HG02885 (cell line): ENCODE measurements around the gene PRCC.

Experiments
- ATAC-seq: cut with Tn5 transposase; IDR thresholded peaks from one replicate; pipeline ENCODE4 v1.9.1; 2021; ENCODE audit warnings: mild to moderate bottlenecking; ENCODE audit not compliant: unreplicated experiment, poor library complexity

The PRCC gene

DNA sequence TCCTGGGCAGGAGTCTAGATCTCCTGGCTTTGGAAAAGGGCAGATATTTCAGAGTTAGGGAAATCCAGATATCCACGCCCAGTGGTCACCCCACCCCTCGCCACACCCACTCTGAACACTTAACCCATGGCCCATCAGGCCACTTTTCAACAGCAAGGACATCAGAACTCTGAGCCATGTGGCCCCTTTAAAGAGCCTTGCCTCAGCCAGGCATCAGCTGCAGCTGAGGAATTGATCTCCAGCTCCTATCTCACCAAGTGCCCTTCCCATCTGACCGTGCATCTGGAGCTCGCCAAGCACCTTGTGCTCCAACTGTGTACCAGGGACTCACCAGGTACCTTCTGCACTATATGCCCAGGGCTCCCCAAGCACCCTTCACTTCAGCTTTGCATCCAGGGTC, 69.6 kb downstream of the PRCC start:
- ATAC-seq: no peak

DNA sequence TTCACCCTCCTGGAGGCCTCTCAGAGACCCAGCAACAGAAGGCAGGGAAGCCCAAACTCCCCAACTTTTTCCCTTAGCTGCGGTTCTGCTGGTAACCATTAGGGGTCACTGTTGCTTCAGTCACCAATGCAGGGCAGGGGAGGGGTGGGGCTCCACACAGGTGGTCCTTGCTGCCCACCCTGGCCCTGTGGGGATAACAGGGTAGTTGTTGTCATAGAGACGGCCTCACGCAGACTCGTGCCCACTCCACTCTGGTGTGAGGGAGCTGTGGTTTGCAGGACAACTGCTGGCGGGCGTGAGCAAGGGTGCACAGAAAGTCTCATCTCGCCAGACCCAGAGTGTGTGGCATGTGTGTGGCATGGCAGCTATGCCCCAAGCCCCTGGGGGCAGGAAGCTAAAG, 71.6 kb downstream of the PRCC start:
- no peak for ATAC-seq

DNA sequence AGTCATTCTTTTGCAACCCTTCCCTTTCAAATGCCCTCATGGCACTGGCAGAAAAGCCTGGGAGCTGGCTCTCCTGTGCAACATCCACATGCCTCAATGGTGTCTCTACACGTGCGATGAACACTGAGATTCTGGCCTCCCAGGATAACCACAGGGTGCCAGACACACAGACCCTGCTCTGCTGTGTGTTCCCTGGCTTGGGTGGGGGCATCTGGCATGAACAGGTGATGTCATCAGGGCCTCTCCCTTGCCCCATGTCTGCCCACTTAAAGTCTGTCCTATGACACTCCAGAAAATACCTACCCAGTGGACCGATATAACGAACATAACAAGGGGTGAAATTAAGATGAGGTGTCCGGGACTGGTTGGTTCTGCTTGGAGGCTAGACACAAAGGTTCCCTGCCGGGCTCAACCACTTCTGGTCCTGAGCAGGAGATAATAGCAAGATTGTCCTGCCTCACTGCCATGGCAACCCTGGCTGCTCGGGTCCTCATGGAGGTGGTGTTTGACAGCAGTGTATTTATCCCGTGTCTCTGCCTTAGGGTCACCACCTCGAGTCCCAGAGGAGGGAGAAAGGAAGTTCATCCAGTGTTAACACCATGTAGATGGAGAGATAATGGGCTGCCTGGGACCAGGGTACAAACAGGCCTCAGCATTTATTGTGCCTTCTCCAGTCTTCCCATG, 72.2 kb downstream of the PRCC start:
- ATAC-seq: no peak

DNA sequence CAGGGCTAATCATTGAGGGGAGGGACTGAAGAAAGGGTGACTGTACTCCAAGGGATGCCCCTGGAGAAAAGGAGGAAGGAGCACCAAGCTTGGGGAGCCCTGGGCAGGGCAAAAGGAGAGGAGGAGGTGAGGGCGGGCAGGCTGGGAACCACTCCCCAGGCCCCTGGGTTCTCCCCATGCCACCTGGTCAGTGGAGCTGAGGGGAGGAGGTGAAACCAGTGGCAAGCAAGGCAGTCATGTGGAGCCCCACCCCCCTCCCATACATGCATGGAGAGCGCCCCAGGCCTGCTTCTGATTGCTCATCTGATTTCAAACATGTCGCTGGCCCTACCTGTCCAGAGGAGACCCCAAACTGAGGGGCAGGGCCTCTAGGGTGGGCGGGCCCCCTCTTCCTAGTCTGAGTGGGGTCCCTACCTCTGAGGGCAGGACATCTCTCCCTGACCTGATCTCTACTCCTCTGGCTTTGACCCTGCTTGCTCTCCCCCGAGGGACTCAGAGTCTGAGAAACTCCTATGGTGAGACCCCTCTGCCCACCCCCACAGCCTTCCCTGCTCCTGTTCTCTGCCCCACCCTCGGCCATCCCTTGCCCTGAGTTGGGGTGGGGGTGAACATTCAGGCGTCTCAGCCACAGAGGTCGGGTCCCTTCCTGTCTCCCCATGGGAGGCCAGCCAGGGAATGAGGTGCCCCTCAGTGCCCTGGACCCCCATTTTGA, 73.0 kb downstream of the PRCC start:
- no peak for ATAC-seq

DNA sequence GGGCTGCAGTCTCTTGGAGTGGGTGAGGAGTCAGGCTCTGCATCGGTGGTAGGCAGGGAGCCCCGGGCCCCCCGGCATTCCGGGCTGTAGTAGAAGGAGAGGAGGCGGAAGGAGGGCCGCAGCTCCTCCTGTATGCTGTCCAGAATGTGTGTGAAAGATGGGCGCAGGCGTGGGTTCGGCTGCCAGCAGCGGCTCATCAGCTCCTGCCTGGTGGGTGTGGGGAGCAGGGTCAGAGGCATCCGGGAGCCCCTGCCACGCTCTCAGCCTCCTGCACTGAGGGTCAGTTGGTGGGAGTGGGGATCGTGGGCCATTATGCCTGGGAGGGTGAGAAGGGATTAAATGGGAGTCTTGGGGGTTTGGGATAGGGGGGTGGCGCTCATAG, 73.6 kb downstream of the PRCC start:
- ATAC-seq: no peak

DNA sequence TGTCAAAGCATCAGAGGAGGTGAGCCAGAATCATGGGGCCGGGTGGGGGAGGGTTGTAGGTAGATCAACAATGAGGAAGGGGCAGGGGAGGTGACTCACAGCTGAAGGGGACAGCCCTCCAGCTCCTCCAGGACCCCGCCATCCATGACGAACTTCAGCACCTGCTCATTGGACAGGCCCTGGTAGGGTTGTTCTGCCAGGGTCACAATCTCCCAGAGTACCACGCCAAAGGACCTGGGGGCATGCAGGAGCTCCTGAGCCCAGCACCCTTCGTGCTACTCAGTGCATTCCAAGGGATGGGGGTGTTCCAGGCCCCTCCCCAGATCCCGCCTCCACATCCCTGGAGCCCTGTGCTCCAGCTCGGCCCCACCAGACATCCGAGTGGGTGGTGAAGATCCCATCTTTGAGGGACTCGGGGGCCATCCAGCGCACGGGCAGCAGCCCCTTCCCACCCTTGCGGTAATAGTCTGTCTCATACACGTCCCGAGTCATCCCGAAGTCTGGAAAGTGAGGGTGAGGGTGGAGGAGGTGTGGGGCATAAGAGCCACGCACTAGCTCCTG, 74.0 kb downstream of the PRCC start:
- ATAC-seq: no peak

DNA sequence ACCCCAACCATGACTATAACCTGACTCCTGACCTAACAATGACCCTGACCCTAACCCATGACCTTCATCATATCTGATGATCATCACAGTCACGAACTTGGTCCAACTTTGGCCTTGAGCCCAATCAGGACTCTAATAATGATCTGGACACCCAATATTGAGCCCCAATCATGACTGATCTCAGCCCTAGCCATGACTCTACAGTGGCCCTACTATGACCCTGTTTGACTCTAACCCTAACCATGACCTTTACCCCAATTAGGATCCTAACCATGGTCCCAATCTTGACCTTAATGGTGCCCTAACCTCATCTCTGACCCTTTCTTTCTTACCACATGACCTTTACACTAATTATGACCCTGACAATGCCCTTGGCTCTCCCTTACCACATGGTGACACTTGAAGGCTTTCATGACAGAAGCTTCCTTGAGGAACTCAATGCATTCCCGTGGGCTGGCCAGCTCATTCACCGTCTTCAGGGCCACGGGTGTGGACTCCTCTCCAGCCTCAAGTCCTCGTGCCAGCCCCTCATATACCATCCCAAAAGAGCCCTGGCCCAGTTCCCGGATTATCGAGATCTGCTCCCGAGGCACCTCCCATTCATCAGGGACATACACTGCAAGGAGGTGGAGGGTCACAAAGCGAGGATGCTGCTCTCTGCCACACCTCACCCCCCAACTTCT, 75.4 kb downstream of the PRCC start:
- ATAC-seq: no peak

DNA sequence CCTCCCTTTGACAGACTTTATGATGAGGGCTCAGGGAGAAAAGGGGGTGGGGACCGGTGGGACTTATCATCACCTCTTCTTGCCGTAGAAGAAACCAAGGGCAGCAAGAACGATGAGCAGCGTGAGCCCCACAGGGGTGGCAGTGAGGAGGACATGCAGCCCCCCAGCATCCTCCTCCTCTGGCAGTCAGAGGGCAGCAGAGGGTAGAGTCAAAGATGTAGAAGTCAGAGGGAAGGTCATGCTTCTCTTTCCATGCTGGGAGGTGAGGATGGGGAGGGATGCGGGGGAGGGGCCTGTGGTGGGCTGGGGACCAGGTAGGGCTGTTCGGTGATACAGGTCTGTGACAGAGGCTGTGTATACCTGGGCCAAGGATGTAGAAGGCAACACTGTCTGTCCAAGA, 76.8 kb downstream of the PRCC start:
- no peak for ATAC-seq

DNA sequence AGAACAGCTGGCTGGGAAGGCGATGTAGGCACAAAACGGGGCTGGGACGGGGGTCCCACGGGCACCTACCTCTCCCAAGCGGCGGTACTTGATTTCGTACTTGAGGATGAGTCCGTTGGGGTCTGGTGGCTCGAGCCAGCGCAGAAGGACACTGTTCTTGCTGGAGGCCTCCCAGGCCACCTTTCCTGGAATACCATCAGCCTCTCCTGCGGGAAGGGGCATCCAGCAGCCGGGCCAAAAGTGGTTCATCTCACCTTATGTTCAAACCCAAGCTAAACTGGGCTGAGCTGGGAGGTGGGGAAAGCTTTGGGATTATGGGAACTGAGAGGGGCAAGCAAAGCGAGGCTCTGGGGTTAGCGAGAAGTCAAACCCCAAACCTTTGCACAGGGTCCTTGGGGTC, 77.3 kb downstream of the PRCC start:
- no peak for ATAC-seq

DNA sequence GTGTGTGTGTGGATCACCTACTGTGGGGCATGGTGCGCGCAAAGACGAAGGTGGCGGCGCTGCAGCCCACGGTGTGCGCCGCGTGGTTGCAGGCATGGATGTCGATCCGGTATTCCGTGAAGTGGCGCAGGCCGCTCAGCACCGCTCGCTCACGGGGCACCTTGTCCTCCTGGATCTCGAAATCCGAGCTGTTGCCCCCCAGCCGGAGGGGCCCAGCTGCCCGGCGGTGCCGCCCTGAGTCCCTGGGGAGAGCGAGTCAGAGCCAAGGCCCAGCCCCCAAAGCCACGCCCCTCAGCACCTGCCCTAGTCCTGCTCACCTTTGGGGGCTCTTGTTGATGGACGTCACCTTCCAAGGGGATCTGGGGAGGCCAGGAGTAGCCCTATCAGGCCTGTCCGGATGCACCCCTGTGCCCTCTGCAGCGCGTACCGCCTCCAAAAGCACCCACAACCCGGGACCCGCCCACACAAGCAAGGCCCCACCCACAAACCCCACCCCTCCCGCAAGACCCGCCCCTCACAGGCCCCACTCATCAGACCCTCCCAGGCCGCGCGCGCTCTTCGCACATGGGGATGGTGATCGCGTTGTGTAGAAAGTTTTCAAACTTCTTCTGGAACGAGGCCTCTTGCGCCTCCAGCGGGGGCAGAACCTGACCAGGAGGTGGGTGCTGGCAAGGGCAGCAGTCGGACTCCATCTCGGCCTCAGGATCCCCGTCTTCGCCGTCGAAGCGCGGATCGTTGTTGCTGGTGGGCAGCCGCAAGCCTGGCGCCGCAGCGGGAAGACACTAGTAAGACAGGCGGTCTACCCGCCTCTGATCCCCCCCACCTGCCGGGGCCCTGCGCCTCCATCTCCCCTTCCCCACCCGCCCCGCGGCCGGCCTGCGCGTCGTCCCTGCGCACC, 78.0 kb downstream of the PRCC start:
- no peak for ATAC-seq

DNA sequence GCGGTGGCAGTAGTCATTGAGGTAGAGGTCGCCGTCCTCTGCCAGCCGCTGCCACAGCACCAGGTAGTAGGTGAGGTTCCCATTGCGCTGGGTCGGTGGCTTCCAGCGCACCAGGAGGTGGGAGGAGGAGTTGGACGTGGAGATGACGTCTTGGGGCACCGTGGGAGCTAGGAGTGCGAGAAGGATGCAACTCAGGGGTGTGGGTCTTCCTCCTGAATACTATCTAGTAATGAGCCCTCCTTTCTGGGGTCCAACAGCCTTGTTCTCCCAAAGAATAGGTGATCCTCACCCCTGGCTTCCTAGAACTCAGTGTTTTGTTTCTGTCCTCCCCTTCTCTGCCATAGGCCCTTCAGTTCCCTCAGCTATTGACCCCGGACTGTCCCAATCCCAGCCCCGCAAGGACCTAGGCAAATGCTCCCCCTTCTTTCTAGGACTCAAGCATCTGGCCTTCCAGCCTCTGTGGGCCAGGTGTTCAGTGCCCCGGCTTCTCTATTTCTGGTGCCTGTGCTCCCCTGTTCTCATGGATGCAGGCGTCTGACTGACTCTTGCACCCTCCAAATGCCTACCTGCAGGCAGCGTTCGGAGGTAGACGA, 78.7 kb downstream of the PRCC start:
- no peak for ATAC-seq

DNA sequence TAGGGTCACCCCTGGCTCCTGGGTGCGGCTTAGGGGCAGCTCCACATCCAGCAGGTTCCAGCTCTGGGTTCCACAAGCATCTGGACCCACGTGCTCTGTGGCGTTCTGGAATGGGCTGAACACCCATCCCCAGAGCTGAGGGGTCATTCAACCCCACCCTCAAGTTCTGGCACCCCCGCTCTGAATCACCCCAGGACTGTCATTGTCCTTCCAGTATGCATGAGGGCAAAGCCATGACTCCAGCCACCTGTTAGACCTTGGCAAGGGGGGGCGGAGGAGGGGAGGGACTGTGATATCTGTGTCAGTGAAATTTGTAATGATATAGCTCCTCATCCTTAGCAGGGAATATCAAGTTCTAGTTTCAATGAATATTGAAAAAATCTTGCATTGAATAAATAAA, 79.3 kb downstream of the PRCC start:
- ATAC-seq: no peak

DNA sequence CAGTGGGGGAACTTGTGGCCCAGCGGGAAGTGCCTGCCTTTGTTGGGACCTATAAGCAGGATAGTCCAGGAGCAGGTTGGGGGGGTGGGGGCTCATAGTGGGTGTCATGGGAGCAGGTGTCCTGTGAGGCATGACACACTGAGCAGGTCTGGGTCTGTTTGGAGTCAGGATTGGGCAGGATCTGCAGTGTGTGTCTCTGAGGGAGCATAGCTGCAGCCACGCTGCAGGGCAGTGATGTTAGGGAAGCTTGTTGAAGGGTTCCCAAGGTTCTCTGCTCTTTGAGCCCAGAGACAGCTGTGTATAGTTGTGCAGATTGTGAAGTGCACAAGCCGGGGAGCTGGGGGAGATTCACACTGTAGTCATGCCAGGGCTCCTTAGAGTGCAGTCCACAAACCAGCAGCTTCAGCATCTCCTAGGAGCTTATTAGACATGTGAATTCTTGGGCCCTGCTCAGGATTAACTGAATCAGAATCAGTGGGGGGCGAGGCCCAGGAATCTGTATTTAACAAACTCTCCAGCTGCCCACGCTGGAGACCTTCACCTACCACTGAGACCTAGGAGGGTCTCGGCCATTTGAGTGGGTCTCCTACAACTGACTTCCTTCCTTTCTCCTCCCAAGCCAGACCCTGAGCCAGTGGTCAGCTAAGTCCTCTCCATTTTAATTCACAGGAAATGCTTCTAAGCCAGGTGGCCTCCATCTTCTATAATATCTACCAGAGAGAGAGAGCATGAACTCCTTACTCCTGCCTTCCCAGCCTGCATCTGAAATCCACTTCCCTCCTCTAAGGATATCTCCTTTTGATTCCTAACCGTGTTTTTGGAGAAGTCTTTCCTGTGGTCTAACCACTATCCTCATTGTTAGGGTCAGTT, 80.5 kb downstream of the PRCC start:
- ATAC-seq: no peak

DNA sequence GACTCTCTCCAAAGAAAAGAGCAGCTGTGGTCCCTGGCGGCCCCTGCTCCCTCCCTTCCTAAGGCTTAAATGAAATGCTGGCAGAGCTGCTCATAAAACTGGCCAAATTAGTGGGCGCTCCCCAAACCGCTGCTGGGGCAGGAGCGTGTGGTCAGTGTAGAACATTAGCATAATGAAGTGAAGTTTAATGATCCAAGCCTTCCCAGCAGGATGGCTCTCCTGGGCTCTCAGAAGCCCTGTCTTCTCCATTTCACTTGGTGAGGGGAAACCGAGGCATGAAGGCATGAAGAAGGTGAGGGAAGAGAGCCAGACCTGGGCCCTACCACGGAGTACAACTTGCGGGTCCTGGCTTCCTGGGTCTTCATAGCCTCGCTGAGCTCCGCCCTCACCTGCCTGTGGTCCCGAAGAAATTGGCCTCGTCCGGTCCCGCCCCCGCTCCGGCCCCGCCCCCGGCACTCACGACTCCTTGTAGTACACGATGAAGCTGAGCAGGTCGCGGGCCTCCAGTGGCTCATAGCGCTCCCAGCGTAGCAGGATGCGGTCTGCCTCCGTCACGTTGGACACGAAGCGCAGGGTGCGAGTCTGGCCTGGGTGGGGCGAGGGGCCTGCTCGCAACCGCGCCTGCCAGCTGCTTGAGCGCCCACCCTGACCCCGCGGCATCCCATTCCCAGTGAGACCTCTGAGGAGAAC, 81.3 kb downstream of the PRCC start:
- ATAC-seq: no peak

DNA sequence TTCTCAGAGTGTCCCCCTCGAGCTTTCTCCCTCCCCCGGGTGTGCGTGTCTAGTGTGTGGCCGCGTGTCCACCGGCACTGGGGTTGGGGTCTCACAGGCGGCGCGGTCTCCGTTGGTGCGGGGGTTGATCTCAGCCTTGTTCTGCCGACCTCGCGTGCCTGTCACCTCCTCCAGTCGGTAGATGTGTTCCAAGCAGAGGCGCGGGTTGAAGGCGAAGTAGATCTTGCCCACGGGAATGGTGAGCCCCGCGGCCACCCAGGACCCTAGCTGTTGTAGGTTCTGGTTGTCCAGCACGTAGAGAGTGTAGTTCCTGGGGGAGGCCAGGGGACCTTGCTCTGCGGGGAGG, 81.8 kb downstream of the PRCC start:
- ATAC-seq: no peak
